Activated CD4-positive, alpha-beta T cell treated with anti-CD3 and anti-CD28 coated beads, Interleukin-2, Interleukin-4, amounts not matched to agents 100 ng/mL and 50 ng/mL, durations not matched to agents 16 hours and 8 hours (primary cell): ENCODE measurements around the gene EVX2.

ENCODE experiments used
- DNase-seq: peaks from one replicate; pipeline ENCODE4 v3.0.0-alpha.2; 2020; ENCODE audit warnings: low spot score

The EVX2 gene

DNA sequence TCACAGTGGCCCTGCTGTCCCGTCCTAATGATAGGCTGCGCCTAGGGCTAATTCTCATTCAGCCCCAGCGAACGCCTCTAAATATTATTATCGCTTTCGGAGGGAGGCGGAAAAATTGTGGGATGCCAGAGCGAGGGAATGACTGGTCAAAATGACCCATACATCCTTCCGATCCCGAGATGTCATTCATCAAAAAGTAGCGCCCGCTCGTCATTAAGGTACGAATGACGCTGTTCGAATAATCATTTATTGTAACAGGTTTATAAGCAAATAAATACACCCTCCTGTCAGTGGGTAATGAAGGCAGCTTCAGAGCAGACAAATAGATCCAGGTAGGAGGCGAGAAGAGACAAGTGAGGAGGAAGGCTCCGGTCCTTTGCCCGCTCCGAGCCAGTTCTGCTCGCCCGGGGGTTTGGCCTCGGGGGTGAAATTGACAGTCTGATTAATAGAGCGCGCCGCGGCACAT, at the start of gene EVX2:
TSS of gene EVX2 (minus strand) at position 167 of the 466 bp plus-strand sequence. CDS start 186 bp downstream, outside the sequence.
- no peak for DNase-seq

DNA sequence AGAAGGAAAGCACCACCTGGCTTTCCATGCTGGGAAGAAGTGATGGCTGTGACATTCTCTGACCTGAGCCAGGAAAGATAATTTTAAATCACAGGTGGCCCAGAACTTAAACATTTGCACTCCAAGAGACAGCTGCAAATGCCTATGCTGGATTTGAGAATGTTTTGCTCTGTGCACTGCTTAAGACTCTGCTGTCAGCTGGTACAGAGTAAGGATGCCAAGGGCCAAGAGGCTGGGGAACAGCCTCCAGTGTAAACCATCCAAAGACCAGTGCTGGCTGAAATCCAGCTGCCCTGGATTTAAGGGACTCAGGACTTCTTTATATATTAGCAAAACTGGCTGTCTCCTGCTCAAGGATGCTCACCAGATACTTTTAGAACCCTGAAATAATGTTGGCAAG, 49.6 kb upstream of the EVX2 start:
- DNase-seq = no peak

DNA sequence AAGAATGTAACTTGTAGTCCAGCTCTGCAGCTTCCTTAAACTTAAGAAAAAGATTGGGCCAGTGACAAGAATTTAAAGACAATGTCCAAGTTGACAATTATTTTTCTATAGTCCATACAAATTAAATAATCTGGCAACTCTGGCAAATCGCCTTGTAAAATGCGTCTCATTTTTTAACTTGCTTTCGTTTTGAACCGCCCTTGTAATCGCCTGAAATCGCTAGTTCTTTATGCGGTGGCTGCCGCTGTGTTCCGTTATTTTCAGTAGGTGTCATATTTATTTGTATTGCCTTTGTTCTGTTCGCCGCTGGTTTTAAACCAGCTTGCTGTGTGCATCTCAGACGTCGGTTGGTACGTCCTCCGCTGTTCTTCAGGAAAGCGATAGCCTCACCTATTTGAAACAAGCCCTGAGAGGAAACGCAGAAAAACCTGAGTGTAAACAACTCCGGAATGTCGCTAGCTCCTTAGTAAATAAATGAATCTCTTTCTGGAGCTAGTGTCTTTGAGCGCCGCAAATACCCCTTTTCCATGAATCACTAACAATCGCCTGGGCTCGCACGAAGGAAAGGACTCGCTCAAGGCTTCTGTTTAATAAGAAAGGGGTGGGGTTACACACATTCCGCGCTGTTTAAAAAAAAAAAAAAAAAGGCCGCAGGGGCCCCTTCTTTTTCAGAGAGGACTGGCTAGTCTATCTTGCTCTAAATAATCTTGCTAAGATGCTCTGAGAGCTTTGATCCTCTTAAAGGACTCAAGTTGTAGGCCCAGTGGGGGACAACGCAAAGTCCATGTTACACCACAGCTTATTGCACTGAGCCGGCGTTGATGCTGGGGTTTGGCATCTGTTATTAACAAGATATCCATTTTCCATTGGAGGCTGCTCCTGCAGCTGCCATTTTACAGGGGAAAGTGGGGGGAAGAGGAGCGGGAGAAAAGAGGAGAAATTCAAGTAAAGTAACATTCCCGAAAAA, 48.7 kb upstream of the EVX2 start:
- no peak for DNase-seq

DNA sequence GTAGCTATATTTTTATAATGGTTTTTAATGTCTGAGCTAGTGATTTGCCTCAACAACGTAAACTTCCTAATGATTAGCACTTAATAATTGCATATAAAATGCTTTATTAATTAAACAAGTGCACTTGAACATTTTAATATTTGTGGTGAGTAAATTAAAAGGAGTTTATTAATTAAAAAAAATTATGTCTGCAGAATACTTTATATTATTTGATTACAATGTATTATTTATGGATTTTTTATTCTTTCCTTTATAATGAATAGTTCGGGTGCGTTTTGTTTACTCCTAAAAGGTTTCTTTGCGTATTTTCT, 48.0 kb upstream of the EVX2 start:
- DNase-seq = no peak

DNA sequence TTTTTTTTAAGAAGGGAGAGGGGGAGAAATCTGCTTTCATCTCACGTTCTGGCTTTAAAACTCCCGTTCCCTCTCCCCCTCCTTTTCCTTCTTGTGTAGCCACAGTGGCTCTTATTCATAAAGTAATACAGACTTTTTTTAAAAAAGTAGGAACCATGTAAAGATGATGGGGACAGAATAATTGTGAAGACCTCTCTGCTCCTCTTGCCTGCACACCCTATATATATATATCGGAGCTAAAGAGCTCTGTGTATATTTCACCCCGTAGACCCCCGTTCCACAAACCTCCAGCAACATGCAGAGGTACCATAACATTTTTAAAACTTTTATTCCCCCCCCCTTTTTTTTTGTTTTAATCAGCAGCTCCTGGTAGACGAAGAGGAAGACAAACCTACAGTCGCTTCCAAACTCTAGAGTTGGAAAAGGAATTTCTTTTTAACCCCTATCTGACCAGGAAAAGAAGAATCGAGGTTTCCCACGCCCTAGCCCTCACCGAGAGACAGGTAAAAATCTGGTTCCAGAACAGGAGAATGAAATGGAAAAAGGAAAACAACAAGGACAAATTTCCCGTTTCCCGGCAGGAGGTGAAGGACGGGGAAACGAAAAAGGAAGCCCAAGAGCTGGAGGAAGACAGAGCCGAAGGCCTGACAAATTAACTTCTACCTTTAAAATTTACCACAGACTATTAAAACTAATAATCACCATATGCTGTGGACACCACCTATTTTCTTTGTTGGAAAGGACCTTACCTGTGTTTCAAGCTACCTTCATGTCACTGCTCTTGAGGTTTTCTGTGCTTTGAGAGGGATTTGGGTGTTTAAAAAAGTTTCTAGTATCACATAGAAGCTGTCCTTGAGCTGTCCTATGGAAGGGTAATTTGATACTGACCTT, 47.4 kb upstream of the EVX2 start:
- DNase-seq = no peak

DNA sequence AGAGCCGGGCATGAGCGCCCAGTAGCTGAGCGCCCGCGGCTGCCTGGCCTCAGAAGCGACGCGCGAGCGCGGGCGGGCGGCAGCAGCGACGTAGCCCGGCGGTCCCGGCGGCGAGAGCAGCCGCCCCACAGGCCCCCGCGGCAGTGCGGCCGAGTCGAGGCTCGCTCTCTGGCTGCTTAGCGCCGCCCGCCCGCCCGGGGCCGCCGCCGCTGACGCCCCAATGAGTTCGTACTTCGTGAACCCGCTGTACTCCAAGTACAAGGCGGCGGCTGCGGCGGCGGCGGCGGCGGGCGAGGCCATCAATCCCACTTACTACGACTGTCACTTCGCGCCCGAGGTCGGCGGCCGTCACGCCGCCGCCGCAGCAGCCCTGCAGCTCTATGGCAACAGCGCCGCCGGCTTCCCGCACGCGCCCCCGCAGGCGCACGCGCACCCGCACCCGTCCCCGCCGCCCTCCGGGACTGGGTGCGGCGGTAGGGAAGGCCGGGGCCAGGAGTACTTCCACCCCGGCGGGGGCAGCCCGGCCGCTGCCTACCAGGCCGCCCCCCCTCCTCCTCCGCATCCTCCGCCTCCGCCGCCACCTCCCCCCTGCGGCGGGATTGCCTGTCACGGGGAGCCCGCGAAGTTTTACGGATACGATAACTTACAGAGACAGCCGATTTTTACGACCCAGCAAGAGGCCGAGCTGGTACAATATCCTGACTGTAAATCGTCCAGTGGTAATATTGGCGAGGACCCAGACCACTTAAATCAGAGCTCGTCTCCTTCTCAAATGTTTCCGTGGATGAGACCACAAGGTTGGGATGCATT, 46.6 kb upstream of the EVX2 start:
- DNase-seq = no peak

DNA sequence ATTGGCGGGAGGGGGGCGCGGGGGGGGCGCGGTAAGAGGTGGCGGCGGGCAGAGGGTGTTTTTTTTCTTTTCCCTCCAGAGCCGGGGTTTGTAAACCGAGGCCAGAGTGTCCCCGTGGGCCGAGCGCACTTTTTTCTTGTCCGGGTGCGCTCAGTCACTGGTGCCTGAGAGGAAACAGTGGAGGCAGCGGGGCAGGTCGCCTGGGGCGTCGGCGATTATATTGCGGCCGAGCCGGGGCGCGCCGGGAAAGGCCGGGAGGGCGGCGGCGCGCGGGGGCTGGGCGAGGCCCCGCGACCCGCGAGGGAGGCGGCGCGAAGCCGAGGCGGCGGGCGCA, 46.0 kb upstream of the EVX2 start:
- no peak for DNase-seq

DNA sequence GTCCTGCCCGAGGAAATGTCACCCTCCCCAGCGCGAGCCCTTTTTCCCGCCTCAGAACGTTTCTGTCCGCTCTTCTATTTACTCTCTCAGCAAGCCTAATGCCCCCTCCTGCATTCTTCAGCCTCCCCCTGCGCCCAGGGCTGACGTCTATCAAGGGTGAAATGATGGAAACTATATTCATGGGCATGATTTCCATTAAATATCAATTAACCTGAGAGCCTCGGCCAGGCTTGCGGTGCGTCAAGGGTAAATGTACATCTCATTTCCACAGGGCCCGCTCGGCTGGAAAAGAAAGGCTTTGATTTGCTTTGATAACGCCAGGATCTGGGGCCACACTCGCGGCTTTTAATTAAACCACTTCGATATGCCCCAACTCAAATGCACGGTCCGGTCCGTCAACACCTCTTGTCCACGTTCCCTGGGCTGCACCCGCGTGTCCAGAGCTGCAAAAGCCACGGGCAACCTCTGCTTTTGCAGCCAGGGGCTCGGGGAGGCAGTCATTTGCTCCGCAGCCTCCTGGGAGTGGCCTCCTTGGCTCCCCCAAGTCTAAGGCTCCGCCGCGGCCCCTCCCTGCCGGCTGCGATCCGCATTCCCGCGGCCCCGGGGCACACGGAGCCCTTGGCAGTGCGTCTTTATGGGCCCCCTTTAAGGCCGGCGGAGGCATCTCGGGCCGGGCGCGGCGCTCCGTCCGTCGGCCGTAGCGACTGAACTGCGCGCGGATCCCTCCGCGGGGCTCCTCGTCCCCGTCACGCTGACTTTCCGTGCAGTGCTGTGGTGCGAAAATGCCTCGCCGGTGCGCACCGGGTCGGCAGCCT, 45.4 kb upstream of the EVX2 start, which contains the start of gene HOXD8:
TSS of gene HOXD8 (plus strand) at position 724 of the 815 bp plus-strand sequence. CDS start 662 bp downstream, outside the sequence.
- no peak for DNase-seq

DNA sequence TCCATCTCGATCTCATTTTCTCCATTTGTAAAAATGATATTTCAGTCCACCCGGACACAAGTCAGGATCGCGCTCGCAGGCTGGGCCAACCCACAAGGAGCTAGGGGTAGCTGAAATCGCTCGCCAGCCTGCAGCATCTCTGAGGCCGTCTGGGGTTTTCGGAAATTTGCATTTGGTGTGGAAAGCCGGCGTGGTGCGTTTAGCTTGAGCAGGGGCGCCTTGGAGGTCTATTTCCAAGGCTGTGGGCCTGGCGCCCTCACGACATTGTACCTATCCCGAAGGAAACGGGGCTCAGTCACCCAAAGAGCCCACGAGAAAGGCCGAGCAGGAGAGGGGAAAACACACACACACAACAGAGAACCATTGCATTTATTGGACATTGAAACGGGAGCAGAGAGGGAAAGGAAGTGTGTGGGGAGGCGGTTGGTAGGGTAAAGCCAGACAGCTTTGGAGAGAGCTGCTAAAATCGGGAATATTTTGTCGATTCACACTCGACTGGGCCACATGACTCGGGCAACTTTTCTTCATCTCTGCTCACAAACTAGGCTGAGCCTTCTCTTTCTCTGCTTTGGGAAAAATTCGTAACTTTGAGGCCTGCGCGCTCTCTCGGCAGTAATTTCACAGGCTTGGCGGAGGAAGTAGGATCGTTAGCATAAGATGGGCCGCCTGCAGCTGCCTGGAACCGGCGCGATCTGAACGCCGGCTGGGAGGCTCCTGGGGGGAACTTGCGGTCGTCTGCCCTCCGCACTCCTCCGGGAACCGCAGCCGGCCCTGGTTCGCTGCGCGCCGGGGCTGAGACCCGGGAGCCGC, 44.6 kb upstream of the EVX2 start:
- DNase-seq = no peak

DNA sequence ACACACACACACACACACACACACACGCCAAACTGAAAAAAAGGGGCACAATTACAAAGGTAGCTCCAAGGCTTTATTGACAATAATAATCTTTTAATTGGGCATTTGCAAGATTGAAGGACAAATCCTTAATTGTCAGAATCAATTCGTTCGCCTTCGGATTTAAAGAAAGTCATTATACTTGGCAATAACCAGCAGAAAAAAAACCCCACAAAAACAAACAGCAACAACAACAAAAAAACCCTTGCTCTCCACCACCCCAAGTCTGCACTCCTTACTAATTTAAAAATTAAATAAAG, 44.0 kb upstream of the EVX2 start:
- no peak for DNase-seq

DNA sequence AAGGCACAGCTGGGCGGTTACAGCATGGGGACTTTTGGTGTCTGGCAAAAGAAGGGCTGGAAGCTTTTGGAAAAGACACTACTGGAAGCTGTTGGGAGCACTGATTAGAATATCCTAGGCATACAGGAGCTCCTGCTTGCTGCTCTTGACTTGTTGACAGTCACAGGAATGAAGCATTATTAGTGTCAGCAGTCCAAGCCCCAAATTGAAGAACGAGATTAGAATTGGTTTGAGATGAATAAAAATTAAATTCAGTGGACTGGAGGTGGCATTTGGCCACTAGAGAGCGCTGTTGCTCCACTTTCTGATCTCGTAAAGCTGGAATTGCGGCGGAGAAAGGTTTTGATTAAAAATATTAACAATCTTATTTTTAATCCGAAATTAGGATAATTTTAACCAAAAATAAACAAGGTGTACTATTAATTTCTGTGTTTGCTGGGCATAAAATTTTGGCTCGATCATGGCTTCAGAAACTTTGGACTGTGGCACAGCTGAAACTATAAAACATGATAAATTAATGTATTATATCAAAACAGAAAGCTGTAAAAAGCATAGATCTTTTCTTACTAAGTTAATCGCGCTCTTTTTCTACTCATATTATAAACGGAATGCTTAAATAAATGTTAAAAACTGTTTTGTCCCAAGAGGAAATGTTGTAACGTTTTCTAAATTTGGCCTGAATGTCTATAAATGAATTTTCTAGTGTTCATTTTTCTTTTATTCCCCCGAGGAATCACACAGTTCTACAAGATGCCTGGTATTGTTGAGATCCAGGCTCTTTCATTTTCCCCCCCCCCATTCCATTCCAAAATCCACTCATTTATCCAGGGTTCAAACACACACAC, 43.4 kb upstream of the EVX2 start:
- peak; percentile 42 for DNase-seq

DNA sequence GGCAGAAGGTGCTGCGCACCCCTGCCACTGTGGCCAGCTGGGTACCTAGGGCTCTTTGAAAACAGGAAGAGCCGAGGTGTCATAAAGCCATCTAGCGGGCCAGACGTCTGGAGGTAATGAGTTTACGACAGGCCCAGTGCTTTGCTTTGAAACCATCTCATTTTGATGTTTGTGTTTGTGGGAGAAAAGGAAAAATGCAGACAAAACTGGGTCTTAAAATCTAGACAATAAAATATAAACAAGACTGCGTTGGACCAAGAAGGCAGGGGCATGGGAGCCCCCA, 42.0 kb upstream of the EVX2 start:
- no peak for DNase-seq

DNA sequence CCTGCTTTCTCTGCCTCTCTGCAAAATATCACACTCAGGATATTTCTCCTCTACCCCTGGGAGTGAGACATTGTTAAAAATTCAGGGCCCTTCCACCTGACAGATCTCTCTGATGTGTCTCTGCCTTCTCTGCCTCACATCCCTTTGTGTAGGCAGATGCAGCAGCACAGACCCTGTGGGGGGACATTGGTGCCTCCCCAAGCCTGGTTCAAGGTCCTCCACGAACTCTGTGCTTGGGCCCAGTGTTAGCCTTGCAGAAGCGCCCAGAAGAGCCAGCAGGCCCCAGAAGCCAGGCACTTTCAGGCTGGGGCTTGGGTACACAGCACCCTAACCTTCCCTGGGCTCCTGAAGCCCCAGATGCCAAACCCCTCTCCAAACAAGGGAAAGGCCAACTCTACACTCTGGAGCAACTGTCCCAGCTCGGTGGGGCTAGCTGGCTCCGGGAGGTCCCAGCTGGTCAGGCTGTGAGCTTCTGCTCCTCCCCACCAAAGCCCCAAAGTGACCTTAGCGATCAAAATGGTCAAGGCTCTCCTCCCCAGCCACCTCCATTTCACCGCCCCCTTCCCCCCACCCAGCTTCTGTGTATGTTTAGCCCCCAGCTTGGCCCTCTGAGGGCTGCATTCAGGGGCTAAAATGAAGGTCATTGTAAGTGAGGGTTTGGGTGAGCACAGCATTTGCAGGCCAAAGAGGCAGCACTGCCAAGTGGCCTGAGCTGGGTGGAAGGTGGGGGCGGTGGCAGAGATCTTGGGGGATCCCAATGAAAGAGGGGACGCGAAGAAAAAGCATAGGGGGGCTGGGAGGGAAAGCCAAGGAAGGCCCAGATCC, 41.4 kb upstream of the EVX2 start:
- no peak for DNase-seq

DNA sequence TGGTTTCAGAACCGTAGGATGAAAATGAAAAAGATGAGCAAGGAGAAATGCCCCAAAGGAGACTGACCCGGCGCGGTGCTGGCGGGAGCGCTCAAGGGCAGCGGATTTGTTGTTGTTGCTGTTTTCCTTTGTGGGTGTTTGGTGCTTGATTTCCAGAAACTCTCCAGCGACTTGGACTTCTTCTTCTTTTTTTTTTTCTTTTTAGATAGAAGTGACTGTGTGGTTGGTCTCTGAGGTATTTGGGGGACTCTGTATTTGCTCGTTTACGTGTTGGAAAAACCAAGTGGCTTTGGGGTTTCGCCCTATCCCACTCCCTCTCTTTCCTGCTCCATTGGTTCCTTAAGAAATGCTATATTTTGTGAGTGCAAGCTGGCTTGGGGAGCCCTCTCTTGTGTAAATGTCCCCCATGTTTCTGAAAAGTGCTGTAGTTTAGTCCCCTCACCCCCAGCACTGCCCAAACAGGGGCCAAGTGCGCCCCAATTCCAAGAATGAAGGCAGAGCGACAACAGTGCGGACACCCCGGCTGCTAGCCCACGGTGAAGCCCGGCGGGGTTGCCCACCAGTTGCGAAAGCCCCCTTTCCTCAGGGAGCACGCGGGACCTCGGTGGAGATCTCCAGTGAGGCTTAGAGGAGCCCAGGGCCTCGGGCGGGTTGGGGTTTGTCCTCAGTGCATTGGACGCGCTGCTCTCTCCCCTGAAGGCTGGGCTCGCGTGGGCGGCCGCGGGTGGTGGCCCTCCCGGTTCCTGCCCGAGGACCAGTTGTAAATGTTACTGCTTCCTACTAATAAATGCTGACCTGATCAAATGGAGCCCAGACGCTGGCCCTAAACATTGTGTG, 40.6 kb upstream of the EVX2 start:
- DNase-seq = no peak

DNA sequence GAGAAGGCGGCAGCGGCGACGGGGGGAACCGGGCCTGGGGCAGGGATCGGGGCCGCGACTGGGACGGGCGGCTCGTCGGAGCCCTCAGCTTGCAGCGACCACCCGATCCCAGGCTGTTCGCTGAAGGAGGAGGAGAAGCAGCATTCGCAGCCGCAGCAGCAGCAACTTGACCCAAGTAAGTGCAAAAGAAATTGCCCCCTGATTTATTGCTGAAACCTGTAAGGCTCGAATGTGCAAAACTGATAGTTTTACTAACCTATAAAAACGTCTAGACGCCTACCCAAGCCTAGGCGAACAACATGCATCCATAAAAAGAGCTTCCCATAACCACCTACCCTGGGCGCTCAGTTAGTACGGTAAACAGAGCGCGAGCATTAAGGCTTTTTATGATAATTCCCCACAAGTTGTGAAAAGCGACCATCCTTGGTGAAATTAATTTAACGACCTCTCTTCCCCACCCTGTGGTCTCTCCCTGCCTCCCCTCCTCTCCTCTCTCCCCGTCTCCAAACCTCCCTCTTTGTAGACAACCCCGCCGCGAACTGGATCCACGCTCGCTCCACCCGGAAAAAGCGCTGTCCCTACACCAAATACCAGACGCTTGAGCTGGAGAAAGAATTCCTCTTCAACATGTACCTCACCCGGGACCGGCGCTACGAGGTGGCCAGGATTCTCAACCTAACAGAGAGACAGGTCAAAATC, 39.8 kb upstream of the EVX2 start:
- DNase-seq = no peak

DNA sequence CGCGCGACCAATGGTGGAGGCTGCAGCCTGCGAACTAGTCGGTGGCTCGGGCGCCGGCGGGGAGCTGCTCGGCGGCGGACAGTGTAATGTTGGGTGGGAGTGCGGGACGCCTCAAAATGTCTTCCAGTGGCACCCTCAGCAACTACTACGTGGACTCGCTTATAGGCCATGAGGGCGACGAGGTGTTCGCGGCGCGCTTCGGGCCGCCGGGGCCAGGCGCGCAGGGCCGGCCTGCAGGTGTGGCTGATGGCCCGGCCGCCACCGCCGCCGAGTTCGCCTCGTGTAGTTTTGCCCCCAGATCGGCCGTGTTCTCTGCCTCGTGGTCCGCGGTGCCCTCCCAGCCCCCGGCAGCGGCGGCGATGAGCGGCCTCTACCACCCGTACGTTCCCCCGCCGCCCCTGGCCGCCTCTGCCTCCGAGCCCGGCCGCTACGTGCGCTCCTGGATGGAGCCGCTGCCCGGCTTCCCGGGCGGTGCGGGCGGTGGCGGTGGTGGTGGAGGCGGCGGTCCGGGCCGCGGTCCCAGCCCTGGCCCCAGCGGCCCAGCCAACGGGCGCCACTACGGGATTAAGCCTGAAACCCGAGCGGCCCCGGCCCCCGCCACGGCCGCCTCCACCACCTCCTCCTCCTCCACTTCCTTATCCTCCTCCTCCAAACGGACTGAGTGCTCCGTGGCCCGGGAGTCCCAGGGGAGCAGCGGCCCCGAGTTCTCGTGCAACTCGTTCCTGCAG, 39.1 kb upstream of the EVX2 start, which contains the start of gene HOXD9:
TSS of gene HOXD9 (plus strand) at position 37 of the 728 bp plus-strand sequence. CDS start at position 87, 50 bp downstream.
- DNase-seq = no peak
